Esophagus muscularis mucosa (tissue), 4 donors: ENCODE results near the gene HSPB6.
"Not testable (repeated sequence)": the region's sequence is repeated elsewhere in the genome, so short reads cannot be mapped to it uniquely, and the experiment has no call there.

Experiments used
- CTCF ChIP-seq, 3 experiments: fragments of 200-600 bp in 2 of 3; fragments of 450-650 bp in 1 of 3; sonication (generic) in 2 of 3; IDR thresholded peaks; one replicate each; pipeline ENCODE4 v1.5.1; 2017 to 2019; ENCODE audit warnings: antibody characterized with exemption in 3 of 3, mild to moderate bottlenecking in 2 of 3, moderate library complexity in 1 of 3
- EP300 ChIP-seq: sonication (generic); formaldehyde crosslinking; IDR thresholded peaks from one replicate; pipeline ENCODE4 v1.6.1; 2017; ENCODE audit warnings: antibody characterized with exemption
- POLR2A ChIP-seq: fragments of 450-650 bp; IDR thresholded peaks from one replicate; pipeline ENCODE4 v1.6.1; 2017; ENCODE audit warnings: antibody characterized with exemption, moderate library complexity, mild to moderate bottlenecking, low read depth
- POLR2AphosphoS5 ChIP-seq, 2 donors: sonication (generic); formaldehyde crosslinking; IDR thresholded peaks; one replicate each; pipeline ENCODE4 v1.6.1; 2017; ENCODE audit warnings: antibody characterized with exemption in 2 of 2

DNA sequence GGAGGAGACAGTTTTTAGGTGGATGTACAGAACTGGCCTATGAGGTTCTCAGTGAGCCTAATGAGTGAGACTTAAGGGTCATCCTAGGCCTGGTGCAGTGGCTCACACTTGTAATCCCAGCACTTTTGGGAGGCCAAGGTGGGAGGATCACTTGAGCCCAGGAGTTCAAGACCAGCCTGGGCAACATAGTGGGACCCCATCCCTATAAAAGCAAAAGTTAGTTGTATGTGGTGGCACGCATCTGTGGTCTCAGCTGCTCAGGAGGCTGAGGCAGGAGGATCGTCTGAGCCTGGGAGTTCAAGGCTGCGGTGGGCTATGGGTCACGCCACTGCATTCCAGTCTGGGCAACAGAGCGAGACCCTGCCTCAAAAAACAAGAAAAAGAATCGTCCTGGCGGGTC is 32.7 kb downstream of the HSPB6 start:
- TF ChIP-seq CTCF (IDR thresholded peaks at IDR 0.05); EP300; POLR2A; POLR2AphosphoS5 (IDR thresholded peaks at IDR 0.05): not testable (repeated sequence)
